T follicular helper cell (primary cell): Measurements from ENCODE around the gene ALB.

ENCODE experiments used
- DNase-seq: peaks from one replicate; pipeline ENCODE4 v3.0.0-alpha.2; 2020; ENCODE audit warnings: low read depth

Gene ALB

DNA sequence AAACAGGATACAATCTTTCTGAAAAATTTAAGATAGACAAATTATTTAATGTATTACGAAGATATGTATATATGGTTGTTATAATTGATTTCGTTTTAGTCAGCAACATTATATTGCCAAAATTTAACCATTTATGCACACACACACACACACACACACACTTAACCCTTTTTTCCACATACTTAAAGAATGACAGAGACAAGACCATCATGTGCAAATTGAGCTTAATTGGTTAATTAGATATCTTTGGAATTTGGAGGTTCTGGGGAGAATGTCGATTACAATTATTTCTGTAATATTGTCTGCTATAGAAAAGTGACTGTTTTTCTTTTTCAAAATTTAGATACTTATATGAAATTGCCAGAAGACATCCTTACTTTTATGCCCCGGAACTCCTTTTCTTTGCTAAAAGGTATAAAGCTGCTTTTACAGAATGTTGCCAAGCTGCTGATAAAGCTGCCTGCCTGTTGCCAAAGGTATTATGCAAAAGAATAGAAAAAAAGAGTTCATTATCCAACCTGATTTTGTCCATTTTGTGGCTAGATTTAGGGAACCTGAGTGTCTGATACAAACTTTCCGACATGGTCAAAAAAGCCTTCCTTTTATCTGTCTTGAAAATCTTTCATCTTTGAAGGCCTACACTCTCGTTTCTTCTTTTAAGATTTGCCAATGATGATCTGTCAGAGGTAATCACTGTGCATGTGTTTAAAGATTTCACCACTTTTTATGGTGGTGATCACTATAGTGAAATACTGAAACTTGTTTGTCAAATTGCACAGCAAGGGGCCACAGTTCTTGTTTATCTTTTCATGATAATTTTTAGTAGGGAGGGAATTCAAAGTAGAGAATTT, 5.2 kb downstream of the ALB start:
- no peak for DNase-seq

DNA sequence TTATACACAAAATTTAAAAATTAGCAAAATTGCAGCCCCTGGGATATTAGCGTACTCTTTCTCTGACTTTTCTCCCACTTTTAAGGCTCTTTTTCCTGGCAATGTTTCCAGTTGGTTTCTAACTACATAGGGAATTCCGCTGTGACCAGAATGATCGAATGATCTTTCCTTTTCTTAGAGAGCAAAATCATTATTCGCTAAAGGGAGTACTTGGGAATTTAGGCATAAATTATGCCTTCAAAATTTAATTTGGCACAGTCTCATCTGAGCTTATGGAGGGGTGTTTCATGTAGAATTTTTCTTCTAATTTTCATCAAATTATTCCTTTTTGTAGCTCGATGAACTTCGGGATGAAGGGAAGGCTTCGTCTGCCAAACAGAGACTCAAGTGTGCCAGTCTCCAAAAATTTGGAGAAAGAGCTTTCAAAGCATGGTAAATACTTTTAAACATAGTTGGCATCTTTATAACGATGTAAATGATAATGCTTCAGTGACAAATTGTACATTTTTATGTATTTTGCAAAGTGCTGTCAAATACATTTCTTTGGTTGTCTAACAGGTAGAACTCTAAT, 6.0 kb downstream of the ALB start:
- no peak for DNase-seq

DNA sequence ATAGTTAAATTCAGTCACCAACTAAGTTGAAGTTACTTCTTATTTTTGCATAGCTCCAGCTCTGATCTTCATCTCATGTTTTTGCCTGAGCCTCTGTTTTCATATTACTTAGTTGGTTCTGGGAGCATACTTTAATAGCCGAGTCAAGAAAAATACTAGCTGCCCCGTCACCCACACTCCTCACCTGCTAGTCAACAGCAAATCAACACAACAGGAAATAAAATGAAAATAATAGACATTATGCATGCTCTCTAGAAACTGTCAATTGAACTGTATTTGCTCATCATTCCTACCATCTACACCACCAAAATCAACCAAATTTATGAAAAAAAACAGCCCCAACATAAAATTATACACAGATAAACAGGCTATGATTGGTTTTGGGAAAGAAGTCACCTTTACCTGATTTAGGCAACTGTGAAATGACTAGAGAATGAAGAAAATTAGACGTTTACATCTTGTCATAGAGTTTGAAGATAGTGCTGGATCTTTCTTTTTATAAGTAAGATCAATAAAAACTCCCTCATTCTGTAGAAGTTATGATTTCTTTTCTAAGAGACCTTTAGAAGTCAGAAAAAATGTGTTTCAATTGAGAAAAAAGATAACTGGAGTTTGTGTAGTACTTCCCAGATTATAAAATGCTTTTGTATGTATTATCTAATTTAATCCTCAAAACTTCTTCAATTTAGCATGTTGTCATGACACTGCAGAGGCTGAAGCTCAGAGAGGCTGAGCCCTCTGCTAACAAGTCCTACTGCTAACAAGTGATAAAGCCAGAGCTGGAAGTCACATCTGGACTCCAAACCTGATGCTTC, 7.0 kb downstream of the ALB start:
- no peak for DNase-seq

DNA sequence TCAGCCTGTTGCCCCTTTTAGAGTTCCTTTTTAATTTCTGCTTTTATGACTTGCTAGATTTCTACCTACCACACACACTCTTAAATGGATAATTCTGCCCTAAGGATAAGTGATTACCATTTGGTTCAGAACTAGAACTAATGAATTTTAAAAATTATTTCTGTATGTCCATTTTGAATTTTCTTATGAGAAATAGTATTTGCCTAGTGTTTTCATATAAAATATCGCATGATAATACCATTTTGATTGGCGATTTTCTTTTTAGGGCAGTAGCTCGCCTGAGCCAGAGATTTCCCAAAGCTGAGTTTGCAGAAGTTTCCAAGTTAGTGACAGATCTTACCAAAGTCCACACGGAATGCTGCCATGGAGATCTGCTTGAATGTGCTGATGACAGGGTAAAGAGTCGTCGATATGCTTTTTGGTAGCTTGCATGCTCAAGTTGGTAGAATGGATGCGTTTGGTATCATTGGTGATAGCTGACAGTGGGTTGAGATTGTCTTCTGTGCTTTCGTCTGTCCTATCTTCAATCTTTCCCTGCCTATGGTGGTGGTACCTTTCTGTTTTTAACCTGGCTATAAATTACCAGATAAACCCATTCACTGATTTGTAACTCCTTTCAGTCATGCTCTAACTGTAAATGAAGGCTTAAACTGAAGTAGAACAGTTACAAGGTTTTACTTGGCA, 7.8 kb downstream of the ALB start:
- no peak for DNase-seq

- no peak for DNase-seq
Observed at GRCh38 chr4:73413294-73413755, 9.2 kb downstream of the ALB start.

GRCh38 chr4:73414936-73415271, 10.8 kb downstream of the ALB start:
- DNase-seq, result no peak

GRCh38 chr4:73415807-73416238, 11.7 kb downstream of the ALB start:
- no peak for DNase-seq

GRCh38 chr4:73416423-73417087, 12.5 kb downstream of the ALB start:
- no peak for DNase-seq

DNA sequence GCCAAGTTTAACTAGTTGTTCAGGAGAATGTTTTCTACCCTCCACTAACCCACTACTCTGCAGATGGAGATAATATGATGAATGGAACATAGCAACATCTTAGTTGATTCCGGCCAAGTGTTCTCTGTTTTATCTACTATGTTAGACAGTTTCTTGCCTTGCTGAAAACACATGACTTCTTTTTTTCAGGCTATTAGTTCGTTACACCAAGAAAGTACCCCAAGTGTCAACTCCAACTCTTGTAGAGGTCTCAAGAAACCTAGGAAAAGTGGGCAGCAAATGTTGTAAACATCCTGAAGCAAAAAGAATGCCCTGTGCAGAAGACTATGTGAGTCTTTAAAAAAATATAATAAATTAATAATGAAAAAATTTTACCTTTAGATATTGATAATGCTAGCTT, 13.3 kb downstream of the ALB start:
- DNase-seq, result no peak

DNA sequence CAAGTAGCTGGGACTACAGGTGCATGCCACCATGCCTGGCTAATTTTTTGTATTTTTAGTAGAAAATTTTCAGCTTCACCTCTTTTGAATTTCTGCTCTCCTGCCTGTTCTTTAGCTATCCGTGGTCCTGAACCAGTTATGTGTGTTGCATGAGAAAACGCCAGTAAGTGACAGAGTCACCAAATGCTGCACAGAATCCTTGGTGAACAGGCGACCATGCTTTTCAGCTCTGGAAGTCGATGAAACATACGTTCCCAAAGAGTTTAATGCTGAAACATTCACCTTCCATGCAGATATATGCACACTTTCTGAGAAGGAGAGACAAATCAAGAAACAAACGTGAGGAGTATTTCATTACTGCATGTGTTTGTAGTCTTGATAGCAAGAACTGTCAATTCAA, 13.9 kb downstream of the ALB start:
- no peak for DNase-seq

DNA sequence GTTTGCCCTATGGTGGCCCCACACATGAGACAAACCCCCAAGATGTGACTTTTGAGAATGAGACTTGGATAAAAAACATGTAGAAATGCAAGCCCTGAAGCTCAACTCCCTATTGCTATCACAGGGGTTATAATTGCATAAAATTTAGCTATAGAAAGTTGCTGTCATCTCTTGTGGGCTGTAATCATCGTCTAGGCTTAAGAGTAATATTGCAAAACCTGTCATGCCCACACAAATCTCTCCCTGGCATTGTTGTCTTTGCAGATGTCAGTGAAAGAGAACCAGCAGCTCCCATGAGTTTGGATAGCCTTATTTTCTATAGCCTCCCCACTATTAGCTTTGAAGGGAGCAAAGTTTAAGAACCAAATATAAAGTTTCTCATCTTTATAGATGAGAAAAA, 14.6 kb downstream of the ALB start:
- no peak for DNase-seq

- DNase-seq, result no peak
Observed at GRCh38 chr4:73419106-73420038, 15.3 kb downstream of the ALB start.

GRCh38 chr4:73420615-73421014, 16.5 kb downstream of the ALB start:
- no peak for DNase-seq

DNA sequence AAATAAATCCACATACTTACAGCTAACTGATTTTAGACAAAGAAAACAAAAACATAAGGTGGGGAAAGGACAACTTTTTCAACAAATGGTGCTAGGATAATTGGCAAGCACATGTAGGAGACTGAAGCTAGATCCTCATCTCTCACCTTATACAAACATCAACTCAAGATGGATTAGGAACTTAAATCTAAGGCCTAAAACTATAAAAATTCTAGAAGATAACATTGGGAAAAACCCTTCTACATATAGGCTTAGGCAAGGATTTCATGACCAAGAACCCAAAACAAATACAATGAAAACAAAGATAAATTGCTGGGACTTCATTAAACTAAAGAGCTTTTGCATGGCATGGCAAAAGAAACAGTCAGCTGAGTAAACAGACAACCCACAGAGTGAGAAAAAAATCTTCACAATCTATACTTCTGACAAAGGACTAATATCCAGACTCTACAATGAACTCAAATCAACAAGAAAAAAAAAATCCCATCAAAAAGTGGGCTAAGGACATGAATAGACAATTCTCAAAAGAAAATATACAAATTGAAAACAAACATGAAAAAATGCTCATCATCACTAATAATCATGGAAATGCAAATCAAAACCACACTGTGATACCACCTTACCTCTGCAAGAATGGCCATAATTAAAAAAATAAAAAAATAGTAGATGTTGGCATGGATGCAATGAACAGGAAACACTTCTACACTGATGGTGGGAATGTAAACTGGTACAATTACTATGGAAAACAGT, 17.8 kb downstream of the ALB start:
- DNase-seq, result no peak

GRCh38 chr4:73422458-73422752, 18.3 kb downstream of the ALB start:
- no peak for DNase-seq

DNA sequence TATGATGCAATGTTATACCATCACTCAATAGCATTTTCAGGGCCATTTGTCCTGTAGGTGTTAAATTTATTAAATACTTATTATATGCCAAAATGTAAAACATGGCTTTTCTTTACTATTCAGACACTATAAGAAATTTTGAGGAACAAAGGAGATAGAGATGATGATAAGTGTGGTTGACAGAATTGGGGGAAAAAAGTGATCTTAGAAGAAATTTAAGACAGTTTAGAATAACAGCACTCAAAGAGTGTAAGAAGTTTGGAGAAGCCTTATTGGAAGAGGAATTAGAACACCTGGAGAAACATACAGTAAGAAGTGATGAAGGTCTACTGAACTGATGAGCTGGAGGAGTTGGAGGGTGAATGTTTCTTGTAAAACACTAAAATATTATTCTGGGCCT, 19.1 kb downstream of the ALB start:
- no peak for DNase-seq

GRCh38 chr4:73426666-73427065, 22.6 kb downstream of the ALB start:
- DNase-seq, result no peak

GRCh38 chr4:73429118-73429517, 25.0 kb downstream of the ALB start:
- no peak for DNase-seq

DNA sequence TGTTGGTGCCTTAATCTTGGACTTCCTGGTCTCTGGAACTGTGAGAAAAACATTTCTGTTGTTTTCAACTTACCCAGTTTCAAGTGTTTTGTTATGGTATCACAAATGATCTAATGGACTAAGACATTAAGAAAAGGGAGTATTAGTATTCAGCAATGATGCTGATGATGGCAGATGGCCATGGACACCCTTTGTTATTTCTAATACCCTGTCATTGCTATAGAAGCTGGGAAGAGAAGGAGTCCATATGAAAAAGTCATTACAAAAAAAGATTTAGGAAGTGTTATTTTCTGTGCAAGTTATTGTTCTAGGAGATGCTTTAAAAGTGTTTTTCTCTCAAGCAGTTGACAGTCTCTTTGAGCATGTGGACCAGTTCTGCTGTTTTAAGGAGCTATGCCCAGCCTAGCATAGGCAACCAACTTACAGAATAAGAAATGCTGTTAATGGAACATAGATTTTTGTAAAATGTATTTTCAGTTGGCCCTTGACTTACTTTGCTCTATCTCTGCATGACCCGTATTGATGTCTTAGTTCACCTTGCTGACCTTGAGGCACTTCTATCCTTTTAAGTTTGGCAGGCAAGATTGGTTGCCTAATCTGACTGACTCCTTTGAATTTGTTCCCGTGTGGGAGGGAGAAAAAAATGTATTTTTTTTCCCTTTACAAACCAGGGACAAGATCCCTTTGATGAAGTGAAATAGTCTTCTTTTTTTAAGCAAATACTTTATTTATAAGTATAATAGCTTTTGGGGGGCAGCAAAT, 25.9 kb downstream of the ALB start:
- DNase-seq, result no peak
